ENCODE data around the gene CCDC124.

DNA sequence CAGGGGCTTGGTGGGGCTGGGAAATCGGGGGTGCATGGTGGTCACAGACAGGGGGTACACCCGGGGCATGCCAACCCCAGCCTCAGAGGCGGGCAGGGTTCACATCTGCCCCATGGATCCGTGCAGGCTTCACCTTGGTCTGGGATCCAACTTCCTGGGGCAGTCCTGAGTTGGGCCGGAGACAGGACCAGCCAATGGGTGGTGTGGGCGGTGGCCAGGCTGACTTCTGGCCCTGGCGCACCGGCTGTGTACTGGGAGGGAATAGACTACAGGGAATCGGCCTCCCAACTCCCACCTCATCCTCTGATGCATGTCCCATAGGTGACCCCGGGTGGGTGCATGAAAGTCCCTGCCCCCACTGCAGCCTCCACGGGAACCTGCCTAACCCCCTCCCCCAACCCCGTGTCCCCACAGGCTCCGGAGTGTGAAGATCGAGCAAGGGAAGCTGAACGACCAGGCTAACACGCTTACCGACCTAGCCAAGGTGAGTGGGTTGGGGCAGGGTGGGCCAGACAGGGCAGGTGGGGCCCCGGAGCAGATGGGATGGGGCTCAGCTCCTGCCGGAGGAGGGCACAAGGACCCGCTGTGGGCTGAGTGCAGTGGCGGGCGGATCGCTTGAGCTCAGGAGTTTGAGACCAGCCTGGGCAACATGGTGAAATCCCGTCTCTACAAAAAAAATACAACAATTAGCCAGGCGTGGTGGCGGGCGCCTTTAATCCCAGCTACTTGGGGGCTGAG is 60.4 kb downstream of the CCDC124 start:
- TF ChIP-seq, protein P1, sequence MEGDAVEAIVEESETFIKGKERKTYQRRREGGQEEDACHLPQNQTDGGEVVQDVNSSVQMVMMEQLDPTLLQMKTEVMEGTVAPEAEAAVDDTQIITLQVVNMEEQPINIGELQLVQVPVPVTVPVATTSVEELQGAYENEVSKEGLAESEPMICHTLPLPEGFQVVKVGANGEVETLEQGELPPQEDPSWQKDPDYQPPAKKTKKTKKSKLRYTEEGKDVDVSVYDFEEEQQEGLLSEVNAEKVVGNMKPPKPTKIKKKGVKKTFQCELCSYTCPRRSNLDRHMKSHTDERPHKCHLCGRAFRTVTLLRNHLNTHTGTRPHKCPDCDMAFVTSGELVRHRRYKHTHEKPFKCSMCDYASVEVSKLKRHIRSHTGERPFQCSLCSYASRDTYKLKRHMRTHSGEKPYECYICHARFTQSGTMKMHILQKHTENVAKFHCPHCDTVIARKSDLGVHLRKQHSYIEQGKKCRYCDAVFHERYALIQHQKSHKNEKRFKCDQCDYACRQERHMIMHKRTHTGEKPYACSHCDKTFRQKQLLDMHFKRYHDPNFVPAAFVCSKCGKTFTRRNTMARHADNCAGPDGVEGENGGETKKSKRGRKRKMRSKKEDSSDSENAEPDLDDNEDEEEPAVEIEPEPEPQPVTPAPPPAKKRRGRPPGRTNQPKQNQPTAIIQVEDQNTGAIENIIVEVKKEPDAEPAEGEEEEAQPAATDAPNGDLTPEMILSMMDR (optimal IDR thresholded peaks at IDR 0.05 in 1 of 3, IDR thresholded peaks at IDR 0.05 in 1 of 3, conservative IDR thresholded peaks at IDR 0.05 in 1 of 3; ENCODE audit: extremely low read depth in 1 of 3, insufficient read depth in 2 of 3, low read length in 3 of 3), result no peak
- no peak for TF ChIP-seq EZH2 (IDR thresholded peaks at IDR 0.05; ENCODE audit: low read length)
